CD4-positive, alpha-beta T cell treated with Interleukin-15 for 4 hours (primary cell): ENCODE results near the gene NNAT.

Experiments
- DNase-seq: peaks from one replicate; pipeline ENCODE4 v3.0.0-alpha.2; 2020; ENCODE audit warnings: low spot score

Gene NNAT

GRCh38 chr20:37523911-37524700, 3.1 kb downstream of the NNAT start:
- no peak for DNase-seq

GRCh38 chr20:37524859-37525708, 4.0 kb downstream of the NNAT start:
- peak; percentile 42 for DNase-seq

DNA sequence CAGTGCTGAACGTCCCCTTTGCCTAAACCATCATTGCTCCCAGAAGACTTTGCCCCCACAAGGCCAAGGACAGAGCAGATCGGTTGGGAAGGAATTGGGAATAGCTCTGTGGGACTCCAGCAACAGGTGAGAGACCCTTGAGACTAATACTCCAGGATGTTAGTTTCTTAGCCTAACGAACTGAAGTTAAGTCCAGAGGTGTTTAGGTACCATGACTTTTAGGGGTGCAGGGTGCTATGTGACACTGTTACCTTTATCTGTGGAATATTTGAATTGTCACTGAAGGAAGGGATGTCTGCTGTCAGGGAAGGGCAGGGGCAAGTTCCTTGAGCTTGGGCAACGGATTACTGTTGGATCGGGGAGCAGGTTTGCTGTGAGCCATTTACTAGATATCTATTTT, 4.8 kb downstream of the NNAT start:
- DNase-seq: no peak

GRCh38 chr20:37526238-37526838, 5.3 kb downstream of the NNAT start:
- DNase-seq: no peak

DNA sequence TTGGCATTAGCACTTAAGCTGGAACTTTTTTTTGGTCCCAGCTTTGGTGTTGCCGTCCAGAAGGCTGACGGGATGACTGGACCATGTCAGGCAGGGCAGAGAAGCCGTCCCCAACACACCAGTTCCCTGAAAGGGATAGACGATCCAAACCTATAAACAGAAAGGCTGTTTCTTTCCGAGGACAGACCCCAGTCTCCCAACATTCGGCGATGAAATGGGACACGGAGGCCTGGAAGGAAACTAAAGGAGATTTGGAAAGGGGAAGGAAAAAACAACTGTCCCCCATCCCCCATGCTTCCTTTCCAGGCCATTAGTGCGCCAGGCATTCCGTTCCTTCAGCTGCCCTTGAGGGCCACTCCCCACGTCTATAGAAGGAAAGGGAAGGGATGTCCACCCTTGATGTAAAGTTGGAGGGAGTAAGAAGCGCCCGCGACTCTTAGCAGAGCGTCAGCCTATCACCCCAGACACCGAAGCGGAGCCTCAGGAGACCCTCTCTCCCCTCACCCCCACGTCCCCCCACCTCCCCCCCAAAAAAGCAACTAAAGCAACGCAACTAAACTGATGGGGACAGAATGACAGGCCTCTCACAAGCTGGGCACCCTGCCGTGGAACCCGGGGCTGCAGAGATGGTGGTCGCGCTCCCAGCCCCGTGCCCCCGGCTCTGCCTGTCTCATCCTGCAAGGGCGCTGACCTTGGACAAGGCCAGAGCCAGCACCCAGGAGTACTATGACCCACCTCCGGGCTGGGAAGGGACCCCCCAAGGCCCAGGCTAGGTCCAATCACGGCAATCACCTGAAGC, 6.0 kb downstream of the NNAT start:
- DNase-seq: no peak

- peak; percentile 91 for DNase-seq
These were observed 6.8 kb downstream of the NNAT start, which contains the start of gene BLCAP for GRCh38 chr20:37527638-37528445. Gene BLCAP, minus strand, starts transcription at chr20:37527876. Its CDS starts 8,702 bp downstream, at chr20:37519174.

DNA sequence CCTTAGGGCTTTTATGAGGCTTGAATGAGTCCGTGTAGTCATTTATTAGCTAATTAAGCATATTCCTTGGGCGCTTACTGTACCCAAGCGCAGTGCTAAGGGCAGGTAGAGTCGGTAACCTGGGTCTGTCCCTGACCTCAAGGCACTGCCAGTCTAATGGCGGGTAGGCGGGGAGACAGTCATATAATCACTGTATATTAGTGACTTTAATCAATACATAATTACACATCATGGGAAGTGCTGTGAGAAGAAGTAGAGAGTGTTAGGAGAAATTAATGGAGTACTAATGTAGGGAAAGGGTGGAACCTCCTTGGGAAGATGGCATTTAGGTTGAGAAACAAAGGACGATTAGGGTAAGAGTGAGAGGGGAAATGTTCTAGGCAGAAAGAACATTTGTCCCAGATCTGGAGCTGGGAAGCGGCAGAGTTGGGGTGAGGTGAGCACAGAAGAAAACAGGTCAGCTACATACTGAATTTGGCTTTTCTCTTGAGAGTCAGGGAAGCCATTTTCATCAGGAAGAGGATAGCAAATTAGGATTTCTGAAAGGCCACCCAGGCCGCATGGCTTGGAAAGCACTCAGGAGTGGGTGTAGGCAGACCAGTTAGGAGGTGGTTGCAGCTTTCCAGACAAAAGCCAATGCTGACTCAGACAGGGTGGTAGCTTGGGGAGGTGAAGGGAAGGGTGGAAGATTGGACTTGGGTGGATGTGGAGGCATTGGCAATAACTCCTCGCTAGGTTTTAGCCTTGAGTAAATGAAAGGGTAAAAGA, 7.6 kb downstream of the NNAT start:
- no peak for DNase-seq

- DNase-seq: no peak
These were observed 8.3 kb downstream of the NNAT start for GRCh38 chr20:37529214-37529967.

DNA sequence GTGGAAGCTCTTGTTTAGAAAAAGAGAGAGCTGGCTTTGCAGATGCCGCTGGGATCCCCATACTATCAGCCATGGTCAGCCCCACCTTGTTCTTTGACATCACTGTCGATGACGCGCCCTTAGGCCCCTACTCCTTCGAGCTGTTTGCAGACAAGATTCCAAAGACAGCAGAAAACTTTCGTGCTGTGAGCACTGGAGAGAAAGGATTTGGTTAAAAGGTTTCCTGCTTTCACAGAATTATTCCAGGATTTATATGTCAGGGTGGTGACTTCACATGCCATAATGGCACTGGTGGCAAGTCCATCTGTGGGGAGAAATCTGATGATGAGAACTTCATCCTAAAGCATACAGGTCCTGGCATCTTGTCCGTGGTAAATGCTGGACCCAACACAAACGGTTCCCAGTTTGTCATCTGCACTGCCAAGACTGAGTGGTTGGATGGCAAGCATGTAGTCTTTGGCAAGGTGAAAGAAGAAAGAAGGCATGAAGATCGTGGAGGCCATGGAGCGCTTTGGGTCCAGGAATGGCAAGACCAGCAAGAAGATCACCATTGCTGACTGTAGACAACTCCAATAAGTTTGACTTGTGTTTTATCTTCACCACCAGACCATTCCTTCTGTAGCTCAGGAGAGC, 9.0 kb downstream of the NNAT start:
- DNase-seq: no peak

DNA sequence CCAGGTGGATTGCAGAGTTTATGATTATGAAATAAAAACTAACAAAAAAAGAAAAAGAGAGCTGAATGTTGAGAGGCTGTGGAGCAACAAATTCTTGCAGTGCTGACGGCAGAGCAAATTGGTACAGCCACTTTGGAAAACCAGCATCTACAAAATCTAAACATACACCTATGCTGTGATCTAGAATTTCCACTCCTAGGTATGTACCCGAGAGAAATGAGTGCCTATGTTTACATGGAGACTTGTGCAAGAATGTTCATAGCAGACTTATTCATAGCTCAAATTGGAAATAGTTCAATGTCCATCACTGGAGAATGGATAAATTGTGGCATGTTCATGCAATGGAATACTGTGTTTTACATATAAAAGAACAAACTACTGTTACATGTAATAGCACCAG, 9.6 kb downstream of the NNAT start:
- DNase-seq: no peak

DNA sequence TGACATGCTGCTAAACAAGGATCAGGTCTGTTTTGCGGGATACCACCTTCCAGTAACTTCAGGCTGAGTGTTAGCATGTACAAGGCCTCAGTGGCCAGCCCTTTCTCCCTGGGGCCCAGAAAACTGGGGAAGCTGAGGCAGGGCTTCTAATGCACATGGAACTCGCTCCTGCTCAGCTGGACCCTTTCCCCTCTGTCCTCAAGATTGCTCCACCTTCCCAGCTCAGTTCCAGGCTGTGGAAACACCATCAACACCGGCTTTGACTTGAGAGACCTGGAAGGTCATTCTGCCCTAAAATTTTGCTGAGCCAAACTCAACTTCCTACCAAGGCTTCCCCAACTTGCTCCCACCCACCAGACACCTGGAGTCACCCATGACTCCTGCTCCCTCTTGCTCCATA, 10.8 kb downstream of the NNAT start:
- DNase-seq: no peak

- no peak for DNase-seq
These were observed 12.2 kb downstream of the NNAT start for GRCh38 chr20:37533154-37533715.

- peak; percentile 71 for DNase-seq
These were observed 13.5 kb downstream of the NNAT start for GRCh38 chr20:37534401-37535157.

- DNase-seq: no peak
These were observed 14.5 kb downstream of the NNAT start for GRCh38 chr20:37535443-37536132.

DNA sequence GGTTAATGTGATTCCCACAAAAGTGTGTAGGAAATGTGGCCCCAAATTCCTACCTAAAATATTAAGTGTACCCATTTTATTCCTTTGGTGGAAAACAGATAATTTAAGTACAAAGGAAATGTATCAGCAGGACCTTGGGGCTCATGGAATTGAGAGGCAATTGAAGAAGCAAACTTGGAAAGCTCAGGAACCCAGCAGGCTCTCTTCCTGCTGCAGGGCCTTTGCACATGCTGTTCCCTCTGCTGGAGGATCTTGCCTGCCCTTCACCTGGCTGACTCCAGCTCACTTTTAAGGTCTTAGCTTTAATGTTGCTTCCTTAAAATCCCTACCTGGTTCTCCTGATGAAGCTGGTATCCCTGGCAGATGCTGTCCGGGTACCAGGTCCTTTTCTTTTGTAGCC, 16.5 kb downstream of the NNAT start:
- no peak for DNase-seq

- DNase-seq: no peak
These were observed 17.0 kb downstream of the NNAT start for GRCh38 chr20:37538003-37538402.

DNA sequence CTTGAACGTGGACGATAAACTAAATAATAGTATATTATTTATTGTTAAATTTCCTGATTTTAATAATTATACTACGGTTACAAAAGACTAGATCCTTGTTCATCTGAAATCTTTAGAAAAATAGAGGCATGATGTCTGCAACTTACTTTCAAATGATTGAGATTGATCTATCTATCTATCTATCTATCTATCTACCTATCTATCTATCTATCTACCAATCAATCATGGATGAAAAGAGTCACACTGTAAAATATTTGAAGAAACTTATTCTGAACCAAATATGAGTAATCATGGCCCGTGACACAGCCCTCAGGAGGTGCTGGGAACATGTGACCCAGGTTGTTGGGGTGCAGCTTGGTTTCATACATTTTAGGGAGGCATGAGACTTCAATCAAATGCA, 18.4 kb downstream of the NNAT start:
- no peak for DNase-seq
